Immature natural killer cell (primary cell): ENCODE data around the gene IFI27L1. TPM values are rescaled to one million over a fixed set of nuclear protein-coding genes. Genes with fewer than 3 reads are reported as not detected.

Source experiments
- DNase-seq, 3 donors: peaks; one replicate each; pipeline ENCODE4 v3.0.0; 2022; ENCODE audit warnings: mixed read lengths in 1 of 3
- H3K27ac Mint-ChIP-seq, 6 donors: one replicate each; pipeline ENCODE4 v1.8.0; 2020; ENCODE audit warnings: mixed read lengths in 6 of 6, mild to moderate bottlenecking in 5 of 6, inconsistent platforms in 4 of 6, moderate library complexity in 3 of 6
- H3K27me3 Mint-ChIP-seq, 3 donors: one replicate each; pipeline ENCODE4 v1.8.0; 2020 to 2021; ENCODE audit warnings: low read depth in 3 of 3, mild to moderate bottlenecking in 3 of 3, mixed read lengths in 3 of 3, moderate library complexity in 3 of 3, inconsistent platforms in 1 of 3
- H3K36me3 Mint-ChIP-seq, 3 donors: one replicate each; pipeline ENCODE4 v1.8.0; 2020; ENCODE audit warnings: mixed read lengths in 3 of 3, inconsistent platforms in 2 of 3, mild to moderate bottlenecking in 2 of 3
- H3K4me1 Mint-ChIP-seq, 2 donors: one replicate each; pipeline ENCODE4 v1.8.0; 2020; ENCODE audit warnings: inconsistent platforms in 2 of 2, mild to moderate bottlenecking in 2 of 2, mixed read lengths in 2 of 2, moderate library complexity in 1 of 2
- H3K4me3 Mint-ChIP-seq, 5 donors: one replicate each; pipeline ENCODE4 v1.8.0; 2020; ENCODE audit warnings: mild to moderate bottlenecking in 5 of 5, mixed read lengths in 5 of 5, inconsistent platforms in 3 of 5, moderate library complexity in 3 of 5
- H3K9me3 Mint-ChIP-seq, 6 donors: one replicate each; pipeline ENCODE4 v1.8.0; 2020; ENCODE audit warnings: mild to moderate bottlenecking in 6 of 6, mixed read lengths in 6 of 6, inconsistent platforms in 4 of 6, moderate library complexity in 3 of 6
- polyA plus RNA-seq, 3 donors: library from polyadenylated mRNA; unstranded; fragments of 300-500 nt; fragmentation: Illumina TruSeq; gene quantifications; one replicate each; pipeline ENCODE4 v1.2.3, GENCODE V29; 2021

Gene IFI27L1
- polyA plus RNA-seq, 3 donors from 2014 or later = 10.0 to 19.3 (median 10.3) TPM

GRCh38 chr14:94077111-94077821 lies 3.8 kb upstream of the IFI27L1 start:
- Mint-ChIP-seq H3K27ac (peak overlapping the region in 3 of 6 donors; percentile 0 to 49 (median 5)), H3K27me3 (peaks cover 6 to 13% (median 11%) of the 10 kb centered on the region in 3 donors), H3K36me3 (peaks cover 36 to 42% (median 42%) of the 10 kb centered on the region in 3 donors), H3K9me3 (peaks cover 6 to 16% (median 12%) of the 10 kb centered on the region in 6 donors), H3K4me3 (peak overlapping the region; percentile 31 to 99 (median 45)), H3K4me1 (peaks cover 71 to 89% of the 10 kb centered on the region in 2 donors)
- no peak for DNase-seq

- Mint-ChIP-seq H3K4me3 (peak overlapping the region; percentile 74 to 100 (median 98)), H3K27ac (peak overlapping the region in 4 of 6 donors; percentile 2 to 85 (median 48)), H3K4me1 (peaks cover 68 to 89% of the 10 kb centered on the region in 2 donors), H3K36me3 (peaks cover 34 to 41% (median 40%) of the 10 kb centered on the region in 3 donors), H3K27me3 (peaks cover 6 to 13% (median 11%) of the 10 kb centered on the region in 3 donors), H3K9me3 (peaks cover 6 to 16% (median 12%) of the 10 kb centered on the region in 6 donors)
- no peak for DNase-seq
Observed at GRCh38 chr14:94077823-94078222, 3.3 kb upstream of the IFI27L1 start.

DNA sequence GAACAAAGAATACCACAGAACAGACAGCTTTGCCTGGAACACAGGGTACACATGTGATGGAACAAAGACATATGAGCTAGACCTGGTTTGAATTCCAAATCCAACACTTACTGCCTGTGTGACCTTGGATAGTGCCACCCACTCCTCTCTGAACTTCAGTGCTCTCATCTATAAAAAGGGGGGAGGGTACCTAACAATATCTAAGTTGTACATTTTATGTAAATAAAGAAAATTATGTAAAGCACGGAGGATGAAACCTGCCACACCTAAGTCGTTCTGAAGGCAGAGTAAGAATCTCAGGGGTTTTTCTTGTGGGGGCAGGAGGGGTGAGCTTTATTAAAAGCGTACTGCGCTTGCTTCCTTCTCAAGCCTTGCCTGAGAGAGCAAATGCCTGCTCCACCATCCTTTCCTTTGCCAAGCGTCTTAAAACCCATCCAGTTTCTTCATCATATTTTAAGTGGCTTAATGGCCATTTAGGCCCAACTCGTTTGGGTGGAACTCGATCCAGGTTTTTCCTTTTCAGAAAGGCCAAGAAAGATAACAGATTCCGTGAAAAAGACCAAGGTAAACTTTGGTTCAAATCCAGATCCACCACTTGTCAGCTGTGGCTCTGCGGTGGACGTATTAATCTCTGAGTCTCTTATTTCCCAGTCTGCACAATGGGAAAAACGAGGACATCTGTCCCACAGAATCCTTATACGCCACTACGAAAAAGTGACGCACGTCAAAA lies 1.1 kb upstream of the IFI27L1 start:
- peak overlapping the region; percentile 94 to 100 (median 99) for H3K4me3 Mint-ChIP-seq
- H3K27me3 Mint-ChIP-seq = peaks cover 6 to 13% (median 11%) of the 10 kb centered on the region in 3 donors
- peaks cover 60 to 71% of the 10 kb centered on the region in 2 donors for H3K4me1 Mint-ChIP-seq
- H3K9me3 Mint-ChIP-seq = peaks cover 0 to 7% (median 3%) of the 10 kb centered on the region in 6 donors
- peak in 1 of 3 donors; percentile 19 for DNase-seq
- peak overlapping the region; percentile 97 to 99 (median 99) for H3K27ac Mint-ChIP-seq
- H3K36me3 Mint-ChIP-seq = peaks cover 24 to 32% (median 30%) of the 10 kb centered on the region in 3 donors

DNA sequence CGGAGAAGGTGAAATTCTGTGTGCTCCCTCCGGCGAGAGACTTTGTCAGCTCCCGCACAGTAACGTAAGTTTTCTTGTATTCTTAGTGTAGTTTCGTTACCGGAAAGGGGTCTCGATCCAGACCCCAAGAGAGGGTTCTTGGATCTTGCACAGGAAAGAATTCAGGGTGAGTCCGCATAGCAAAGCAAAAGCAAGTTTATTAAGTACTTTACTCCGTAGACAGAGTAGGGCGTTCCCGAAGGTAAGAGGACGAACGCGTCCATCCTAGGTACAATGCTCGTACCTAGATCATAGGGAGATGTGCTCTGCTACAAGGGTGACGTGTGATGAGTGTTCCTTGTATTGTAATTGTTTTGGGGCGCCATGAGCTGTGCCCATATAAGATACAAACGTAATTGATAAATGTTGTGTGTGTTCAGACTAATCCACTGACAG lies 293 bp downstream of the IFI27L1 start:
- peaks cover 49 to 58% of the 10 kb centered on the region in 2 donors for H3K4me1 Mint-ChIP-seq
- no peaks in the 10 kb centered on the region for H3K9me3 Mint-ChIP-seq

DNA sequence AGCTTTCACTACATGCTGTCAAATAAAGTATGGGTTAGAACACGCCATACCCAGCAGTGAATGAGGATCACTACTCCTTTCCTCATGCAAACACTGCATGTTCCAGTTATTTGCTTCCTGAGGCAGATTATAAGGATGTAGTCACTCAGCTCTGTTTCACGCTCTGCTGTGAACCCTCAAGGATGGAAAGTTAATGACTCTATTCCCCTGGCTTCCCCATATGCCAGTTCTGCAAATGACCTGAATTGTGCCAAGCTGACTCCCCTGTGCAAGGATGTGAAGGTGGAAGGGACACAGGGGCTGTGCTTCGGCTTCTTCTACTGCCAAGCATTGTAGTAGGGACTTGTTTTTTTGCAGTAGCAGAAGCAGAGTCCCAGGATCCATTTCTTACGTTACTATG lies 6.8 kb downstream of the IFI27L1 start:
- Mint-ChIP-seq H3K27ac (no peak overlapping the region), H3K27me3 (peaks cover 0 to 1% (median 0%) of the 10 kb centered on the region in 3 donors), H3K9me3 (no peaks in the 10 kb centered on the region), H3K36me3 (peaks cover 0 to 15% (median 0%) of the 10 kb centered on the region in 3 donors), H3K4me1 (no peaks in the 10 kb centered on the region), H3K4me3 (no peak overlapping the region)
- no peak for DNase-seq

More for the DNA sequence above, 293 bp downstream of the IFI27L1 start:
- peaks cover 6 to 13% (median 11%) of the 10 kb centered on the region in 3 donors for H3K27me3 Mint-ChIP-seq
- peak overlapping the region; percentile 94 to 100 (median 99) for H3K4me3 Mint-ChIP-seq
- no peak for DNase-seq
- H3K36me3 Mint-ChIP-seq = peaks cover 22 to 37% (median 23%) of the 10 kb centered on the region in 3 donors
- H3K27ac Mint-ChIP-seq = peak overlapping the region; percentile 94 to 99 (median 98)

DNA sequence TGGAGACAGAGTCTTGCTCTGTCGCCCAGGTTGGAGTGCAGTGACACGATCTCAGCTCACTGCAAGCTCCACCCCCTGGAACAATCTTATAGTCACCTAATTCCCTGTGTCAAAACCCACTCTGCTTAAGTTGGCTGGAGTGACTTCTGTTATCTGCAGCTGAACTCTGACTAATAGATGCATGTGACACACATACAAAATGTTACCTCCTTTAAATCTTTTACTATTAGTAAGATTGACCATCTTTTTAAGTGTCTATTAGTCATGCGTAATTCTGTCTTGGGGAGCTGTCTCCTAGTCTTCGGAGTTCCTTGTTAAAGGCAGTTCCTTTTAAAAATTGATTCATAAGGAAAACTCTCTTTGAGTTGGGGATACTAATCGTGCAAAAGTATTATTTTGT lies 7.4 kb downstream of the IFI27L1 start:
- Mint-ChIP-seq H3K27ac (no peak overlapping the region), H3K27me3 (peaks cover 0 to 1% (median 0%) of the 10 kb centered on the region in 3 donors), H3K36me3 (peaks cover 0 to 15% (median 0%) of the 10 kb centered on the region in 3 donors), H3K9me3 (no peaks in the 10 kb centered on the region), H3K4me1 (no peaks in the 10 kb centered on the region), H3K4me3 (no peak overlapping the region)
- DNase-seq = no peak

GRCh38 chr14:94089479-94089878 lies 8.4 kb downstream of the IFI27L1 start:
- Mint-ChIP-seq H3K4me3 (no peak overlapping the region), H3K4me1 (no peaks in the 10 kb centered on the region), H3K27ac (no peak overlapping the region), H3K27me3 (peaks cover 0 to 1% (median 0%) of the 10 kb centered on the region in 3 donors), H3K9me3 (no peaks in the 10 kb centered on the region), H3K36me3 (peaks cover 0 to 18% (median 0%) of the 10 kb centered on the region in 3 donors)
- no peak for DNase-seq

- no peak for DNase-seq
- Mint-ChIP-seq H3K4me1 (no peaks in the 10 kb centered on the region), H3K4me3 (no peak overlapping the region), H3K9me3 (no peaks in the 10 kb centered on the region), H3K27me3 (peaks cover 0 to 2% (median 0%) of the 10 kb centered on the region in 3 donors), H3K36me3 (peaks cover 0 to 10% (median 0%) of the 10 kb centered on the region in 3 donors), H3K27ac (no peak overlapping the region)
Observed at GRCh38 chr14:94093418-94093817, 12.3 kb downstream of the IFI27L1 start.

DNA sequence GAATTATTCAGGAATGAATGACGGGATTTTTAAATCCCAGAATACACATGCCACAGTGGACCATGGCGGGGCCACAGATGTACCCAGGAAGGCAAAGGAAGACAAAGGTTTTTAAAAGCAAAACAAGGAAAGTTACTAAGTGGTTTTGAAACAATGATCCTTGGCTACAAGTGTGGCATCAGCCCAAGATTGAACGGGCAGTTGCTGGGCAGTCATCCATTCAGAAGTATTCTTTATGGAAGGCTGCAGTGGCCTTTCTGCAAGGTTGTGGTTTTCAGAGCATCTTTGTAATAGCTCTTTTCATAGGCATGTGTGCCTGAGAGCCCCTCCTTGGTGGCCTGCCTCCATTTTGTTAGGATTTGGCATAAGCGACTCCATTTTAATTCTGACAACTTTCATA lies 16.0 kb downstream of the IFI27L1 start:
- Mint-ChIP-seq H3K36me3 (peaks cover 0 to 14% (median 0%) of the 10 kb centered on the region in 3 donors), H3K4me3 (no peak overlapping the region), H3K27me3 (peaks cover 2% of the 10 kb centered on the region in 3 donors), H3K27ac (no peak overlapping the region), H3K4me1 (no peaks in the 10 kb centered on the region), H3K9me3 (no peaks in the 10 kb centered on the region)
- DNase-seq = no peak

DNA sequence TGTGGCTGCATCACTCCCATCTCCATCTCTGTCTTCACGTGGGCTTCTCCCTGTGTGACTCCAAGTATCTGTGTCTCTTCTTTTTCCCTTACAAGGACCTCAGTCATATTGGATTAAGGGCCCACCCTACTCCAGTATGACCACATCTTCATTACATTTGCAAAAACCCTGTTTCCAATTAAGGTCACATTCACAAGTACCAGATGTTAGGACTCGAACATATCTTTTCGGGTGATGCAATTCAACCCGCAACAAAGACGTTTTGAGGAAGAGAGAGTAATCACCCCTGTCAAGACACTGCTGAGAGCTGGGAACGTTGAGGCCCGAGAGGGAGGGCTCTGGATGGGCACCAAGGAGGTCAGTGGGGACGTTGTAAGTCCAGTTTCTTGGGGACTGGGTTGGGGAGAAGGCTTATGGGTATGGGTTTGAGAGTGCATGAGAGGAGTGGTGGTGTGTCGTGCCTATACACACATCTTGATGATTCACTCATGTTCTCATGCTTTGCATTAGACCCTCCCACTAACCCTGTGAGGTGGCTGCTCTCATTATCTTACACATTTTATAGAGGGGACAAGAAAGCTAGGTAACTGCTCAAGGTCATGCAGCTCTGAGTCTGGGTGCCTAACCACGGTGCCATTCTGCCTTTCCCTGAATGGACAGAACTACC lies 17.3 kb downstream of the IFI27L1 start:
- H3K36me3 Mint-ChIP-seq = peaks cover 0 to 14% (median 0%) of the 10 kb centered on the region in 3 donors
- no peaks in the 10 kb centered on the region for H3K9me3 Mint-ChIP-seq
- H3K27me3 Mint-ChIP-seq = peaks cover 2% of the 10 kb centered on the region in 3 donors
- DNase-seq = no peak
- no peak overlapping the region for H3K27ac Mint-ChIP-seq
- no peaks in the 10 kb centered on the region for H3K4me1 Mint-ChIP-seq
- no peak overlapping the region for H3K4me3 Mint-ChIP-seq

- H3K4me1 Mint-ChIP-seq = no peaks in the 10 kb centered on the region
- peaks cover 0 to 14% (median 0%) of the 10 kb centered on the region in 3 donors for H3K36me3 Mint-ChIP-seq
- H3K4me3 Mint-ChIP-seq = no peak overlapping the region
- no peak for DNase-seq
- H3K27me3 Mint-ChIP-seq = peaks cover 2% of the 10 kb centered on the region in 3 donors
- no peak overlapping the region for H3K27ac Mint-ChIP-seq
- no peaks in the 10 kb centered on the region for H3K9me3 Mint-ChIP-seq
Observed at GRCh38 chr14:94099006-94099405, 17.9 kb downstream of the IFI27L1 start.

GRCh38 chr14:94100847-94101246 lies 19.7 kb downstream of the IFI27L1 start:
- no peaks in the 10 kb centered on the region for H3K4me1 Mint-ChIP-seq
- H3K9me3 Mint-ChIP-seq = no peaks in the 10 kb centered on the region
- DNase-seq = no peak
- no peak overlapping the region for H3K4me3 Mint-ChIP-seq
- peaks cover 0 to 11% (median 0%) of the 10 kb centered on the region in 3 donors for H3K36me3 Mint-ChIP-seq
- peaks cover 2% of the 10 kb centered on the region in 3 donors for H3K27me3 Mint-ChIP-seq
- H3K27ac Mint-ChIP-seq = no peak overlapping the region

DNA sequence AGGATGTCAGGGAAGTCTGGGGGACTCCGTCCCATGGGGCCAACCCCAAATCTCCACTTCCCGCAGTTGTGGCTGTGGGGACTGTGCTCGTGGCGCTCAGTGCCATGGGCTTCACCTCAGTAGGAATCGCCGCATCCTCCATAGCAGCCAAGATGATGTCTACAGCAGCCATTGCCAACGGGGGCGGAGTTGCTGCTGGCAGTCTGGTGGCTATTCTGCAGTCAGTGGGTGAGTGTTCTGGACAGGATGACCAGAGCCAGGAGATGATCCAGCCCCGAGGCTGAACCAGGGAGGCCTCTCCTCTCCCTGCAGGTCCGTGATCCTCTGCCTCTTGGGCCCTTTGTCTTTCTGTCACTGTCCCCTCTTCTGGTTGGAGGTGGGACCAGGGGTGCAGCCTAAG lies 20.6 kb downstream of the IFI27L1 start:
- Mint-ChIP-seq H3K4me1 (no peaks in the 10 kb centered on the region), H3K27me3 (peaks cover 2% of the 10 kb centered on the region in 3 donors), H3K4me3 (no peak overlapping the region)

More for the DNA sequence above, 20.6 kb downstream of the IFI27L1 start:
- H3K27ac Mint-ChIP-seq = no peak overlapping the region
- no peaks in the 10 kb centered on the region for H3K9me3 Mint-ChIP-seq
- DNase-seq = no peak
- peaks cover 0 to 11% (median 0%) of the 10 kb centered on the region in 3 donors for H3K36me3 Mint-ChIP-seq
